Mucosa of rectum (tissue), 2 donors: ENCODE data around the gene RBM7.

ENCODE experiments used
- H3K27ac ChIP-seq, 2 donors: one replicate each; pipeline ENCODE4 v1.7.0; 2013; ENCODE audit warnings: inconsistent platforms in 2 of 2, low read depth in 2 of 2, low read length in 2 of 2
- H3K27me3 ChIP-seq, 2 donors: one replicate each; pipeline ENCODE4 v1.7.0; 2013; ENCODE audit warnings: low read length in 2 of 2; ENCODE audit not compliant: control insufficient read depth in 2 of 2, insufficient read depth in 2 of 2
- H3K36me3 ChIP-seq, 2 donors: one replicate each; pipeline ENCODE4 v1.7.0; 2013; ENCODE audit warnings: low read length in 2 of 2; ENCODE audit not compliant: control insufficient read depth in 2 of 2, insufficient read depth in 2 of 2
- H3K4me1 ChIP-seq, 2 donors: one replicate each; pipeline ENCODE4 v1.7.0; 2013; ENCODE audit warnings: low read length in 2 of 2, mild to moderate bottlenecking in 1 of 2; ENCODE audit not compliant: control insufficient read depth in 2 of 2, insufficient read depth in 2 of 2
- H3K4me3 ChIP-seq, 2 donors: one replicate each; pipeline ENCODE4 v1.7.0; 2013; ENCODE audit warnings: low read length in 2 of 2
- H3K9ac ChIP-seq, 2 donors: one replicate each; pipeline ENCODE4 v1.7.0; 2013; ENCODE audit warnings: low read length in 2 of 2, low read depth in 1 of 2, mild to moderate bottlenecking in 1 of 2
- H3K9me3 ChIP-seq, 2 donors: one replicate each; pipeline ENCODE4 v1.7.0; 2013; ENCODE audit warnings: low read length in 2 of 2; ENCODE audit not compliant: control insufficient read depth in 2 of 2
- donor health status: healthy.
- donor health status: Normal muscosa, but diverticular disease.

Gene RBM7

DNA sequence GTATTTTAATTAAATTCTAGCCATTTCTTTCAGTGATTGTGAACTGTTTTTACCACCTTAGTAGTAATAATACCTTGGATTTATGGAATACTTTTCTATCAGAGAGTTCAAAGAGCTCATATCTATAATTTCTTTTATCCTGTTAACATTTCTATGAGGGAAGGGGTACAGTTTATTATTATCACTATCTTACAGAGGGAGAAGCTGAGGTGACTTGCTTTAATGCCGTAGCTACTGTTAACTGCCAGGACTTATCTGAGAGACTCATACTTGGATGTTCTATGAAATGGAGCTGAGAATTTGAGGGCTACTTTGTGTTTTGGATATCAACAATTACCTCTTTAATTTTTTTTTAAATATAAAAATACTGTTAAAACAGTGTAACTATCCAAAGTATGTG lies 42.1 kb downstream of the RBM7 start:
- no peak overlapping the region for H3K9ac ChIP-seq
- no peak overlapping the region for H3K4me3 ChIP-seq
- H3K27ac ChIP-seq = no peak overlapping the region
- peaks cover 6 to 10% of the 10 kb centered on the region in 2 donors for H3K4me1 ChIP-seq
- no peaks in the 10 kb centered on the region for H3K9me3 ChIP-seq
- H3K27me3 ChIP-seq = no peaks in the 10 kb centered on the region
- peaks cover 4 to 10% of the 10 kb centered on the region in 2 donors for H3K36me3 ChIP-seq

DNA sequence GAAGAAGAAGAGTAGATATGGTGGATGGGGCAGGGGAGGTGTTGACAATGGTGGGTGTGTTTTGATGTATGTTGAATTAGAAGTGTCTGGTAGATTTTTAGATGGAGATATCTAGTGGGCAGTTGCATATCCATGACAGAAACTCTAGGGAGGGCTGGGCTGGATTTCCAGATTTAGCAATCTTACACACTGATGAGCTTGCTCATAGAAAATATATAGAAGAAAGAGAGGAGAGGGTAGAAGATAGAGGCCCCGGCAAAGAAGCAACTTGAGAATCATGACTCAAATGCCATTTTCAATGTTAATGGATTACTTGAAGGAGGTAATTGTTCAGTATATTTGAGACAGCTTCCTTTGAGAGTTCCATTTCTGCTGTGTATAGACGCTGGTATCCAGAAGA lies 47.0 kb downstream of the RBM7 start:
- H3K27ac ChIP-seq = no peak overlapping the region
- no peak overlapping the region for H3K9ac ChIP-seq
- no peaks in the 10 kb centered on the region for H3K27me3 ChIP-seq
- no peaks in the 10 kb centered on the region for H3K9me3 ChIP-seq
- H3K36me3 ChIP-seq = peaks cover 21 to 23% of the 10 kb centered on the region in 2 donors
- no peak overlapping the region for H3K4me3 ChIP-seq
- H3K4me1 ChIP-seq = no peaks in the 10 kb centered on the region

DNA sequence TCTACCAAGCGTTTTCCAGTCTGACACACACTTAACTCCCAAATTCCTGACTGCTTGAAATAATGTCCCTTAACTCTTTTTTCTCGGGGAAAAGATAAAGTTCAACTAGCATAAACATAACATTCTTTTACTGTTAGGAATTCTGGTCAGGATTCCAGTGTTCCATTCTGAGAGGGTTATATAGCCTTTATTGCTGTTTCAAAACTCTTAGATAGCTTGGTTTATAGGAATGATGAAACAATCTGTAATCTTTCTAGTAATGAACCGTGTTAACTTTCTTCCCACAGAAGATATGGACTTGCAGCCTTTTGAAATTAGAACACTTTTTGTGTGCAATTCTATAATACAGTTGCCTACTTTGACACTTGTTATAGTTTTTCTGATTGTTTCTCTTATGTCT lies 47.4 kb downstream of the RBM7 start:
- Histone ChIP-seq H3K36me3 (peaks cover 22 to 24% of the 10 kb centered on the region in 2 donors), H3K27ac (no peak overlapping the region), H3K9me3 (no peaks in the 10 kb centered on the region), H3K9ac (no peak overlapping the region), H3K4me3 (no peak overlapping the region), H3K4me1 (no peaks in the 10 kb centered on the region), H3K27me3 (no peaks in the 10 kb centered on the region)

DNA sequence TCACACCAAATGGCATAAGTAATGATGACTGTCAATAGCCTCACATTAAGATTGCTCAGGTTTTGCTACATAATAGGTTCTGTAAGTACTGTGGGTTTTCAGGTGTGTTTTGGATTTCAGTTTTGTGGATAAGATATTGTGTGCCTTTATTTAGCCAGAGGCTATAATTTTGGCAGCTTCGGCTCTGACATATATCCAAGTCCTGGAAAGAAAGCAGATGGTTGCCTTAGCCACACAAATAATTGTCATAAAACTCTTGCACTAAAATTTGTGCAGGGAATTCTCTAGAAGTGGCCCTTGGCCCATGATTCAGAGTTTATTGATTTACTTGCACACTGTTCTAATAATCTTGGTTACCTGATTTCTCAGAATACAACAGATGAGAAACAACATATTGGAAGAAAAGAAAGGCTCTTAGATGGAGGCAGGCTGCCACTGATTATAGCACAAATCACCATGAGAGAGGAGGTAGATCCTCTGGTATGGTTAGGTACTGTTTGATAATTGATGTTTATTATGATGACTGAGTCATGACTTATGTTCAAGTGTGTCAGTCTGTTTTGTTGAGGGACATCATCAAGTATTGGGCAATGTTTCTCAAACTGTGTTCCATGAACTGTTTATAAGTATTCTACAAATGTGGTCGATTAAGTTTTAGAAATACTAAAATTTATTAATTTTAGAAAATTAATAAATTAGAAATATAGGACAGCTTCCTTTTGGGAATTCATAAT lies 48.5 kb downstream of the RBM7 start:
- no peaks in the 10 kb centered on the region for H3K9me3 ChIP-seq
- H3K9ac ChIP-seq = no peak overlapping the region
- H3K27me3 ChIP-seq = no peaks in the 10 kb centered on the region
- no peak overlapping the region for H3K27ac ChIP-seq
- H3K4me3 ChIP-seq = no peak overlapping the region
- H3K36me3 ChIP-seq = peaks cover 20 to 25% of the 10 kb centered on the region in 2 donors
- H3K4me1 ChIP-seq = no peaks in the 10 kb centered on the region

DNA sequence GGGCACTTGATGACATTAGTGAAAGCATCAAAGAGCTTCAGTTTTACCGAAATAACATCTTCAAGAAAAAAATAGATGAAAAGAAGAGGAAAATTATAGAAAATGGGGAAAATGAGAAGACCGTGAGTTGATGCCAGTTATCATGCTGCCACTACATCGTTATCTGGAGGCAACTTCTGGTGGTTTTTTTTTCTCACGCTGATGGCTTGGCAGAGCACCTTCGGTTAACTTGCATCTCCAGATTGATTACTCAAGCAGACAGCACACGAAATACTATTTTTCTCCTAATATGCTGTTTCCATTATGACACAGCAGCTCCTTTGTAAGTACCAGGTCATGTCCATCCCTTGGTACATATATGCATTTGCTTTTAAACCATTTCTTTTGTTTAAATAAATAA lies 49.4 kb downstream of the RBM7 start:
- no peaks in the 10 kb centered on the region for H3K9me3 ChIP-seq
- H3K36me3 ChIP-seq = peaks cover 19 to 20% of the 10 kb centered on the region in 2 donors
- no peak overlapping the region for H3K9ac ChIP-seq
- no peak overlapping the region for H3K4me3 ChIP-seq
- H3K27ac ChIP-seq = no peak overlapping the region
- no peaks in the 10 kb centered on the region for H3K4me1 ChIP-seq
- H3K27me3 ChIP-seq = no peaks in the 10 kb centered on the region

DNA sequence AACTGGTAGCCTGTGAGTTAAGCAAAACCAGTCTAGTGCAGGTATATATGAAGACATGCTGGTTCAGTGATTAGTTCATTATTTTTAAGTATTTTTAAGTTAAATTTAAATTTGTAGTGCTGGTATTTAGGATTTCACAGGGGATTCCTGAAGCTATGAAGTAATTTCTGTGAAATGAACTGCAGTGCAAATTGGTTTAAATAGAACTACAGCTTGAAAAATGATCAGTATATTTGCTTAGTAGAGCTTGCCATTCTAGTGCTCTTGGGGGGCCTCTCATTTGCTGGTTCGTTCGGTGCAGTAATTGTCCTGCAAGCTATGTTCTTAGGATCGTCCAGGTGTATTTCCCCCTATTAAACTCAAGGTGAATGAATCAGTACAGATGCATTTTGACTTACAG lies 51.9 kb downstream of the RBM7 start:
- Histone ChIP-seq H3K9me3 (no peaks in the 10 kb centered on the region), H3K4me3 (no peak overlapping the region), H3K27me3 (no peaks in the 10 kb centered on the region), H3K36me3 (peaks cover 17 to 19% of the 10 kb centered on the region in 2 donors), H3K9ac (no peak overlapping the region), H3K27ac (no peak overlapping the region), H3K4me1 (no peaks in the 10 kb centered on the region)
